GM18858 (cell line): ENCODE results near the gene IRF9.

Experiments
- ATAC-seq: cut with Tn5 transposase; IDR thresholded peaks from one replicate; pipeline ENCODE4 v1.9.1; 2021; ENCODE audit not compliant: unreplicated experiment

The IRF9 gene

GRCh38 chr14:24131549-24131966 lies 29.5 kb upstream of the IRF9 start:
- no peak for ATAC-seq

GRCh38 chr14:24132061-24132685 lies 28.9 kb upstream of the IRF9 start:
- no peak for ATAC-seq

GRCh38 chr14:24132976-24133375 lies 28.1 kb upstream of the IRF9 start:
- ATAC-seq = no peak

- no peak for ATAC-seq
These were observed 27.3 kb upstream of the IRF9 start for GRCh38 chr14:24133735-24134134.

- ATAC-seq = no peak
These were observed 25.6 kb upstream of the IRF9 start for GRCh38 chr14:24135584-24135833.

- peak; percentile 66 for ATAC-seq
These were observed 25.0 kb upstream of the IRF9 start, which contains the start of gene PSME1 for GRCh38 chr14:24135834-24136683. Gene PSME1 (plus strand): TSS chr14:24136194. CDS start chr14:24136263, 69 bp downstream.

- no peak for ATAC-seq
These were observed 24.2 kb upstream of the IRF9 start for GRCh38 chr14:24136684-24137528.

GRCh38 chr14:24137529-24138395 lies 23.3 kb upstream of the IRF9 start:
- no peak for ATAC-seq

- no peak for ATAC-seq
These were observed 22.4 kb upstream of the IRF9 start for GRCh38 chr14:24138396-24139271.

- no peak for ATAC-seq
These were observed 21.7 kb upstream of the IRF9 start for GRCh38 chr14:24139272-24139934.

- peak; percentile 76 for ATAC-seq
These were observed 19.8 kb upstream of the IRF9 start, which contains the start of gene EMC9 for GRCh38 chr14:24141097-24141880. Gene EMC9 (minus strand): TSS chr14:24141591. CDS start chr14:24141304, 287 bp downstream.

GRCh38 chr14:24143511-24143910 lies 17.6 kb upstream of the IRF9 start:
- no peak for ATAC-seq

GRCh38 chr14:24144451-24144850 lies 16.6 kb upstream of the IRF9 start:
- no peak for ATAC-seq

GRCh38 chr14:24145219-24145618 lies 15.8 kb upstream of the IRF9 start:
- ATAC-seq = no peak

GRCh38 chr14:24145690-24146452 lies 15.2 kb upstream of the IRF9 start:
- ATAC-seq = no peak

- ATAC-seq = peak; percentile 53
These were observed 14.6 kb upstream of the IRF9 start, which contains the start of gene PSME2 for GRCh38 chr14:24146453-24146977. Gene PSME2 (minus strand): TSS chr14:24146610. CDS start chr14:24146581, 29 bp downstream.
